Measurements from ENCODE around the gene WASF1. TPM values are rescaled to one million over a fixed set of nuclear protein-coding genes. Genes with fewer than 3 reads are reported as not detected.

The WASF1 gene
- 1 to 10 TPM; 1.2 to 2.3 (median 1.9) TPM for total RNA-seq

DNA sequence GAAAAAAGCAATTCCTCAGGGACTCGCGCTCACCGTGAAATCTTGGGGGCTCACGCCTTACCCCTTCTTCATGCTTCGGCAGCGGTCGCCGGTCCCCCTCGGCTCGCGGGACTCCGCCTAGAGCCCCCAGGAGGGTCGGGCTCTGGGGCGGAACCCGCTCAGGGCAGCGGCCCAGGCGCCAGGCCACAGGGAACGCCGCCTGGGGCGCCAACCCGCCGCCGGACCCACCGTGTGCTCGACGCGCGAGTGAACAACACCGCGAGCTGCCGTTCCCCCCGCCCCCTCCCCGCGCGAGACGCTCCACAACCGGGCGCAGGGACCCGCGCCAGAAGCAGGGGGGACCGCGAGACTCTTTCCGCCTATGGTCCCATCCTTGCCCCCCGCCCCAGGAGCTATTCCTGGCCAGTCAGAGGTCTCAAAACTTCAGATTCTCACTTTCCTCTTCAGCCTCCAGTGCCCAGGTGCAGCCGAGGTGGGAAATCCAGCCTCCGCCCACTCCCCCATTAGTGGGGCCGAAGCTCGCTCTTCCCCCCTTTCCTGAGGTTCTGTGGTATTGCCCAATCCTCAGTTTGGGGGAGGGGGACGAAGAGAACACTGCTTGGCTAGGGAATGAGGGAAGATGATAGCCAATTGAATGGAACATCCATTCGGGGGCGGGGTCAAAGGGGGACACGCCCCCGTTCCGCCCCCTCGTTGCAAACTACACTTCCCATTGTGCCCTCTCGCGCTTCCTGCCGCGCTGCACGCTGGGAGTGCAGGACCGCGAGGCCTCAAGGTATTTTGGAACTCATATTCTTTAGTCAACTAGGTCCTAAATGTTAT is at the start of gene WASF1:
TSS of gene WASF1 (minus strand) at position 265 of the 822 bp plus-strand sequence. CDS start 52,069 bp downstream, outside the sequence.
- Mint-ChIP-seq H3K4me1 (ENCODE audit: low read depth) (peaks cover 5% of the 10 kb centered on the region), H3K9me3 (no peaks in the 10 kb centered on the region), H3K36me3 (ENCODE audit: insufficient read depth) (peaks cover 3% of the 10 kb centered on the region), H3K4me3 (peak within 1 kb of the TSS; percentile 88), H3K27me3 (ENCODE audit: low read depth) (peaks cover 13% of the 10 kb centered on the region)
- ATAC-seq (peak; percentile 88 to 89), DNase-seq (peak; percentile 85)

DNA sequence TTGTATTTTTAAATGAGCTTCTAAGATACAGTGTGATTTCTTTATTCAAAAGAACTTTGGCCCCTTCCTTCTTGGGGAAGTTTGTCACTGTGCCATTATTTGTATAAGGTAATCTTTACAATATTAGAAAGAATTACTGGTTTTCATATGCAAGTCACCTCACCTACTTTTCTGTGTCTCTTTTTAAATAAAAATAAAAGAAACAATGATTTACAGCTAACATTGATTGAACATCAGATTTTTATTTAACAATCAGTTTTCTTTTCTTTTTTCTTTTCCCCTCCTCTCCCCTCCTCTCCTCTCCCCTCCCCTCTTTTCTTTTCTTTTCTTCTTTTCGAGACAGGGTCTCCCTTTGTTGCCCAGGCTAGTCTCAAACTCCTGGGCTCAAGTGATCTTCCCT is 46.8 kb upstream of the WASF1 start:
- Mint-ChIP-seq H3K4me1 (ENCODE audit: low read depth) (no peaks in the 10 kb centered on the region), H3K36me3 (ENCODE audit: insufficient read depth) (peaks cover 29% of the 10 kb centered on the region), H3K27me3 (ENCODE audit: low read depth) (no peaks in the 10 kb centered on the region), H3K4me3 (no peak overlapping the region), H3K9me3 (no peaks in the 10 kb centered on the region)
- DNase-seq (no peak), ATAC-seq (no peak)

DNA sequence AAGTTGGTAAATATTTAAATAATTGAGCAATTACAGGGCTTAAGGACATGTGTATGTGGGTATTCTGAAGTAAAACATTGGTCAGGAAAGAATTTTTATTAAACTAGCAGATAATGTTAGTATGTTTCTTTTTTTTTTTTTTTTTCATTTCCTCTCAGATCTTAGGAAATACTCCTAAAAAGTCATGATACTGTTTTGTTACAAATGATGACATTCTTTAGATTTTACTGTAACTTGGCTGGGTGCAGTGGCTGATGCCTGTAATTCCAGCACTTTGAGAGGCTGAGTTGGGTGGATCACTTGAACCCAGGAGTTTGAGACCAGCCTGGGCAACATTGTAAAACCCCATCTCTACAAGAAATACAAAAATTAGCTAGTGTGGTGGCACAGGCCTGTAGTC is 42.3 kb upstream of the WASF1 start:
- peaks cover 36% of the 10 kb centered on the region for H3K36me3 Mint-ChIP-seq (ENCODE audit: insufficient read depth)
- DNase-seq = no peak
- no peaks in the 10 kb centered on the region for H3K9me3 Mint-ChIP-seq
- no peak for ATAC-seq
- H3K4me1 Mint-ChIP-seq (ENCODE audit: low read depth) = no peaks in the 10 kb centered on the region
- no peaks in the 10 kb centered on the region for H3K27me3 Mint-ChIP-seq (ENCODE audit: low read depth)
- H3K4me3 Mint-ChIP-seq = no peak overlapping the region

DNA sequence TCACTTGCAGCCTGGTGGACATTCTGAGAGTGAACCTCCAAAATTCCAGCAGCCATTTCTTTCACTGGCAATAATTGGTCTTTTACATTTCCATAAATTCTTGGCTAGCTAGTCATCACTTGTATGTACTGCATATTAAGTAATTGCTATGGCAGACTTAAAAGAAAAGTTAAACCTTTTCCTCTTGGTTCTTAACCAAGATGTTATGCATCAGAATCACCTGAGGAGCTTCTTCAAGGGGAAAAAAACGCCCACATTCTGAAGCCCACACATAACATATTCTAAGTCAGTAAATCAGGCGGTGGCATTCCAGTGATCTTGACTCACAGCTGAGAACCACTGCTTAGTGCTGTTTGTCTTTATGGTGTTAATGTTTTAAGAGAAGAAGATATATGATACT is 37.8 kb upstream of the WASF1 start:
- Mint-ChIP-seq H3K27me3 (ENCODE audit: low read depth) (no peaks in the 10 kb centered on the region), H3K4me3 (no peak overlapping the region), H3K36me3 (ENCODE audit: insufficient read depth) (peaks cover 31% of the 10 kb centered on the region), H3K9me3 (no peaks in the 10 kb centered on the region), H3K4me1 (ENCODE audit: low read depth) (no peaks in the 10 kb centered on the region)
- ATAC-seq = no peak
- no peak for DNase-seq

DNA sequence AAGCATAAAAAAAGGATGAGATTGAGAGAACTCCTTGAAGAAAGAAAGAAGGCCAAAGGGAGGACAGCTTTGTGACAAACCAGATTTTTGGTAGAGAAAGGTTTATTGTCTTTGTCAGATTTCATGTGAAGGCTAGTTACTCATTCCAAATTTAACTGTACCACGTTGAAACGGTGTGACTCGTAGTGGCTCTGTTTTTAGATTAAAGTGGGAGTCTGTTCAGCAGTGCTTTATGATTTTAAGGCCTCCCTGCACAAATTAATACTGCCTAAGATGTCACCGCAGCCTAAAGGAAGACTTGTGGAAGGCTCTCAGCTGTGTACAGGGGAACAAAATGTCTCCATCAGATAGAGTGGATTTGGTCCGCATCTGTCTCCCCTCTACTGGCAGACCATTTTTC is 36.7 kb upstream of the WASF1 start:
- Mint-ChIP-seq H3K9me3 (no peaks in the 10 kb centered on the region), H3K36me3 (ENCODE audit: insufficient read depth) (peaks cover 36% of the 10 kb centered on the region), H3K27me3 (ENCODE audit: low read depth) (no peaks in the 10 kb centered on the region), H3K4me3 (no peak overlapping the region), H3K4me1 (ENCODE audit: low read depth) (no peaks in the 10 kb centered on the region)
- DNase-seq (no peak), ATAC-seq (no peak)

DNA sequence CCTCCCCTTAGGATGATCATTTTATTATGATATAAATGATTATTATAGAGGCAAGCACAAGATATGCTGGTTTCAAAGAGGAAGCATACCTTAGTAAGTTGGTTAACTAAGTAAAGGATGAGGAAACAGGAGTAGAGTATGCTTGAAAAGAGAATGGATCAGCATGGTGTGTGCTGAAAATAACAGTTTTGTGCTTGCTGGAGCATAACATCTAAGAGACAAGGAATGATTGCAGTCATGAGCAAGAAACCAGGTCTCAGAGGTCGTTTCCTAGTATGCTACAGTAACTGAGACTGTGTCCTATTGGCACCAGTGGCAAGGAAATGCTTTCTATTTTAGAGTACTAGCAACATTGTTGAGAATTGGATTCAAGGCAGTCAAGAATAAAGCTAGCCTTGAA is 34.9 kb upstream of the WASF1 start:
- no peaks in the 10 kb centered on the region for H3K27me3 Mint-ChIP-seq (ENCODE audit: low read depth)
- peaks cover 29% of the 10 kb centered on the region for H3K36me3 Mint-ChIP-seq (ENCODE audit: insufficient read depth)
- DNase-seq (no peak), ATAC-seq (no peak)
- H3K9me3 Mint-ChIP-seq = no peaks in the 10 kb centered on the region
- no peaks in the 10 kb centered on the region for H3K4me1 Mint-ChIP-seq (ENCODE audit: low read depth)
- H3K4me3 Mint-ChIP-seq = no peak overlapping the region

DNA sequence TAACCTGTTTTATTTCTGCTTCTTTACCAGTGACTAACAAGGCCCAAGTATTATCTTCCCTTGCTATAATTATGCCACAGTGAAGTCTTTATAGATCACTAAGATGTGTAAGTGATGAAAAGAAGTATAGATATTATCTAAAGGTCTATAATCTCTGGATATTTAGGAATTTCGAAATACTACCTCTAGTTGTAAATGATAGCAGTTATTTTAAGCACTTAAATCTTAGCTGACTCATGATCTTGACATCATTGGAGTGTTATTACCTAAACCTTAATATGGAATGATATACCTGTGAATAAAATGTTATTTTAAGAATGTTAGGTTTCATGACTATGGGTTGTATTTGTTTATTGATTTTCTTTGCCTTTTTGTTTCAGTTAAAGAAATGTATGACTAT is 32.3 kb upstream of the WASF1 start:
- Mint-ChIP-seq H3K4me3 (no peak overlapping the region), H3K27me3 (ENCODE audit: low read depth) (no peaks in the 10 kb centered on the region), H3K36me3 (ENCODE audit: insufficient read depth) (peaks cover 28% of the 10 kb centered on the region), H3K4me1 (ENCODE audit: low read depth) (no peaks in the 10 kb centered on the region), H3K9me3 (no peaks in the 10 kb centered on the region)
- ATAC-seq (no peak), DNase-seq (no peak)

DNA sequence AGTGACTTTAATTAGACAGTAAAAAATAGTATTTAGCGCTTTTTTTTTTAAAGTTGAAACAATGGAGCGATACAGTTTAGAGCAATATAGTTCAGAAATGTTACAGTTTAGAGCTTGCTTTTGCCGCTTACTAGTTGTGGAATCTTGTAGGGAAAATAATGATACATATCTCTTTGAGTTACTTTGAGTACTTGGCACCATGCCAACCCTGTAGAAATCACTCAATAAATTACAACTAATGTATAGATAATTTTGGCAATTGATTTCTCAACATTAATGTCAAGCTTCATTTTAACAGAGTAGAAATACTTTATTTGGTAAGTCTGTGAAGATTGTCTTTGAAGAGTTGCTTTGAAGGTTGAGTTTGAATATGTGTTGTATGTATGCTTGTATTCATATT is 28.2 kb upstream of the WASF1 start:
- Mint-ChIP-seq H3K4me3 (no peak overlapping the region), H3K36me3 (ENCODE audit: insufficient read depth) (peaks cover 16% of the 10 kb centered on the region), H3K4me1 (ENCODE audit: low read depth) (no peaks in the 10 kb centered on the region), H3K9me3 (no peaks in the 10 kb centered on the region), H3K27me3 (ENCODE audit: low read depth) (no peaks in the 10 kb centered on the region)
- DNase-seq = no peak
- ATAC-seq = no peak

DNA sequence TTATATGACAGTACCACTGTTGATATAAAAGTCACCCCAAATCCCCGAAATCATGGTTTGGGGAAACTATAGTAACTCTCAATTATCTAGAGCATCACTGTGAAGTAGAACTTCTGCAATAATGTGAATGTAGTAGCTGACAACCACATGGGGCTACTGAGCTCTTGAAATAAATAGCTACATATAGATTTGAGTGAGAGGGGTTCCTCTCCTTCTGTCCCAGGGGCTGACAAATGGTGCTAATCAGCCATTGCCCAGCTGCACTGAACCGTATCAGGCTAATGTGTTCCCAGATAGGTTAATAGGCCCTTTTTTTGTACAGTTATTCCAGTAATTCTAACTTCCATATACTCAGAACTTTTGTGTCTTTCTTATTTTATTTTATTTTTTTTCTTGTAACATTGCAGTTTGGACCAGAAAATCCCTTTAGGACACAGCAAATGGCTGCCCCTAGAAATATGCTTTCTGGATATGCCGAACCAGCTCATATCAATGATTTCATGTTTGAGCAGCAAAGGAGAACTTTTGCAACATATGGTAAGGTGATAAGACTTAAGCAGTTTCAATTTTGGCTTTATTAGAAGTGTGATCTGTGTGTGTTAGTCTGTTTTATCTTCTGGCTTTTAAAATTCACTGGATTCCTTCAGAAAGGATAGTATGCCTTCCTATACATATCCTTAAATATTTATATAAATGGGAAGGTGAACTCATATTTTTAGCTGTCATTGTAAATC is 21.8 kb upstream of the WASF1 start:
- no peak for DNase-seq
- H3K9me3 Mint-ChIP-seq = no peaks in the 10 kb centered on the region
- H3K4me3 Mint-ChIP-seq = no peak overlapping the region
- no peak for ATAC-seq
- no peaks in the 10 kb centered on the region for H3K27me3 Mint-ChIP-seq (ENCODE audit: low read depth)
- H3K36me3 Mint-ChIP-seq (ENCODE audit: insufficient read depth) = peaks cover 2% of the 10 kb centered on the region
- H3K4me1 Mint-ChIP-seq (ENCODE audit: low read depth) = peaks cover 8% of the 10 kb centered on the region

DNA sequence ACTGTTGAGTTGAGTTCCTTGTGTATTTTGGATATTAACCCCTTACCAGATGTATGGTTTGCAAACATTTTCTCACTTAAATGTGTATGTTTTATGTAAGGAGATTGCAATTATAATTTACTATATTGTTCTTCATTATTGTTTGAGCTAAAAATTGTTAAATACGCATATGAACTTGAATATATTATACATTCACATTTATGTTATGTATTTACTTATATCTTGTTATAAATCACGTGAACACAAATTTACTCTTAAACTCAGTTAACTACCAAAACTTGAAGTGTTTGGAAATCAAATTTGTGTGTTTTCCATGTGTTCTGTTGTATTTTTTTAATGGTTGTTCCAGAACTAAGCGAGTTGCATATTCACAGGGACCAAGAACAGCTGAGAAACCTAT is 19.1 kb upstream of the WASF1 start:
- H3K27me3 Mint-ChIP-seq (ENCODE audit: low read depth) = no peaks in the 10 kb centered on the region
- no peaks in the 10 kb centered on the region for H3K9me3 Mint-ChIP-seq
- peaks cover 9% of the 10 kb centered on the region for H3K36me3 Mint-ChIP-seq (ENCODE audit: insufficient read depth)
- peaks cover 18% of the 10 kb centered on the region for H3K4me1 Mint-ChIP-seq (ENCODE audit: low read depth)
- no peak overlapping the region for H3K4me3 Mint-ChIP-seq
- ATAC-seq = no peak
- no peak for DNase-seq

DNA sequence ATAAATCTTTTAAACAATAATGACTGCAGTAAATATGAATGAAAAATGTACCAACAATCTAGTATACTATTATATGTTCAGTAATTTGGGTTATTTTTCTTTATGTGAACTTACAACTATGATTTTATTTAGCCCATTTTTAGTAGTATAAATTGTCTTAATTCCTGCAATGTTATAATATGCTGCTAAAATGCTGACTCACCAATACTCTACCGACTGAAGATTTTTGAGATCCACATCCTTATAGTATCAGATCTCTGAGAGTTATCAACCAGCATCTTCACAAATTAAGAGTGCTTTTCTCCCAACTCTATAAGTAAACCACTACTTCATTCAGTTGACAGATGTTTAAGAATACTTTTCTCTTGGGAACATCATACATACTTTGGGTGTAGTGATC is 17.4 kb upstream of the WASF1 start:
- Mint-ChIP-seq H3K9me3 (no peaks in the 10 kb centered on the region), H3K27me3 (ENCODE audit: low read depth) (no peaks in the 10 kb centered on the region), H3K4me3 (no peak overlapping the region), H3K4me1 (ENCODE audit: low read depth) (peaks cover 18% of the 10 kb centered on the region), H3K36me3 (ENCODE audit: insufficient read depth) (peaks cover 10% of the 10 kb centered on the region)
- DNase-seq = no peak
- no peak for ATAC-seq

DNA sequence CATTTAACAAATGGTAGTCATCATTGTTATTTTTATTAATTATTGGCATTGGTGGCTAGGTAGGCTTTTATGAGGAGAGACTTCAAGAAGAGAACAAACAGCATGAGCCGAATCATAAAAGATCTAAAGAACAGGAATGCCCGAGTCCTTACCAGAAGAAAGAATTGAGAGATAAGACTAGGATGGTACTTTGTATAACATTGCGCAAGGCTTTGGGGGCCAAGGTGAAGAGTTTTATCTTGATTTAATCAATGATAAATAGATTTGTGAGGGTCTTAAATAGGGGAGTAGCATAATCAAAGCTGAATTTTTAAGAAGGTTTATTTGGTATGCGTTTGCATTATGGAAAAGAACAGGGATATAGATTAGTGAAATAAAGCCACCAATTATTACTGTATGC is 16.2 kb upstream of the WASF1 start:
- Mint-ChIP-seq H3K36me3 (ENCODE audit: insufficient read depth) (peaks cover 10% of the 10 kb centered on the region), H3K9me3 (no peaks in the 10 kb centered on the region), H3K27me3 (ENCODE audit: low read depth) (no peaks in the 10 kb centered on the region), H3K4me1 (ENCODE audit: low read depth) (peaks cover 16% of the 10 kb centered on the region), H3K4me3 (no peak overlapping the region)
- DNase-seq (no peak), ATAC-seq (no peak)

DNA sequence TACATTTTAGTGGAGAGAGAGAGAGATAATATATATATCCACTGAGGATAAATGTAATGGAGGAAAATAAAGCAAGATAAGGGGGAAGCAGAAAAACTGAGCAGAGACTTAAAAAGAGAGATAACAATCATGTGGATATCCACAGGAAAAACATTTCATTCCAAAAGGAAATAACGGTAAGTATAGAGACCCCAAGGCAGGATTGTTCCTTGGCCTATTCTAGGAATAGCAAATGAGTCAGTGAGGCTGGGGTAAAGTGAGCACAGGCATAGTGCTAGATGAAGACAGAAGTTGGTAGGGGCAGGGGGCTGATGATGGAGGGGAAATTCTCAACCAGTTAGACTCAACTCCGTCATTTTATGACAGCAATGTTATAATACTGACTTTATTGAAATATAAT is 12.0 kb upstream of the WASF1 start:
- Mint-ChIP-seq H3K27me3 (ENCODE audit: low read depth) (no peaks in the 10 kb centered on the region), H3K9me3 (no peaks in the 10 kb centered on the region), H3K4me1 (ENCODE audit: low read depth) (peaks cover 27% of the 10 kb centered on the region), H3K36me3 (ENCODE audit: insufficient read depth) (peaks cover 10% of the 10 kb centered on the region), H3K4me3 (no peak overlapping the region)
- DNase-seq (no peak), ATAC-seq (no peak)

DNA sequence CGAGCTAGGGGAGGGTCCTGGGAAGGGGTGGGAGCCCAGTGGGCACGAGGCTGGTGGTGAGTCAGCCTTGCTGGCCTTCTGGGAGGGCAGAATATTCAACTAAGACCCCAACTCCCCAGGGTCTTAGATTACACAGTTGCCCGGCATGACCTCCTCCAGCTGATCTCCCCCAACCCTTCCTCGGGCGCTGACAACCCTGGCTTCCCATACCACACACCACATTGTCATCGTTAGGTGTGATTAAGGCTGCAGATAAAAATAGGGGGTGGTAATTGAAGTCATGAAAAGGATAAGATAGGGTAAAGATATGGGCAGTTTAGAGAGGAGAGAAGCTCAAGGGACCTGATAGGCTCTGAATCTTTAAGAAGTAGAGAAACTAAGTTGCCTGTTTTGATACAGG is 11.3 kb upstream of the WASF1 start:
- DNase-seq (no peak), ATAC-seq (no peak)
- Mint-ChIP-seq H3K9me3 (no peaks in the 10 kb centered on the region), H3K4me1 (ENCODE audit: low read depth) (peaks cover 32% of the 10 kb centered on the region), H3K36me3 (ENCODE audit: insufficient read depth) (peaks cover 15% of the 10 kb centered on the region), H3K4me3 (no peak overlapping the region), H3K27me3 (ENCODE audit: low read depth) (no peaks in the 10 kb centered on the region)

DNA sequence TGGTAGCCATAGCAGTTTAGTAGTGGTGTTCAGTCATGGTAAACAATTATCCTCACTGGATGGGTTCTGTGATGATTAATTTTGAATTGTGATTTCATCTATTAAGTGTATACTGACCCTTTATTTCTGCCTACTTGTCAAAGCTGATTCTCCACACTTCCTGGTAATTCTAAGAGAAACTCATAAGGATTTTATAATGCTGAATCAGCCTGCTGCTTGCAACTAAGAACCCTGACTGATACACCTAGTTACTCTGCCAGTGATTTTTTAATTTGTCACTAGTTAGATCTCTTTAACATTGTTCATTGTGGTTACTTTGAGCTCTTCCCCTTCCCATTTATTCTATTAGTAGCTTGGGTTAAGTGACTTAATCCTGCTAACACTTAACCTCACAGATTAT is 9.3 kb upstream of the WASF1 start:
- Mint-ChIP-seq H3K9me3 (no peaks in the 10 kb centered on the region), H3K36me3 (ENCODE audit: insufficient read depth) (peaks cover 12% of the 10 kb centered on the region), H3K4me1 (ENCODE audit: low read depth) (peaks cover 28% of the 10 kb centered on the region), H3K4me3 (no peak overlapping the region), H3K27me3 (ENCODE audit: low read depth) (no peaks in the 10 kb centered on the region)
- ATAC-seq (no peak), DNase-seq (no peak)

All from activated T-cell treated with anti-CD3 and anti-CD28 coated beads, Interleukin-2, amount 50 U/mL, for 4 hours (primary cell).